WTC11 (cell line): ENCODE results near the gene CEP170B. TPM values are rescaled to one million over a fixed set of nuclear protein-coding genes. Genes with fewer than 3 reads are reported as not detected.

Source experiments
- ATAC-seq: fragments of 200-7000 bp; cut with Tn5 transposase; 2 replicates; pipeline ENCODE4 v1.10.0; 2021; ENCODE audit warnings: mild to moderate bottlenecking, moderate library complexity
- CTCF ChIA-PET: fragments of 300-600 bp; sonication (Branson Sonifier 250); formaldehyde crosslinking; loops from one replicate; lab custom pipeline; 2021; ENCODE audit warnings: antibody characterized with exemption; lab: Charles Lee
- POLR2A ChIA-PET: fragments of 350-600 bp; sonication (Branson Sonifier 250); formaldehyde crosslinking; loops from one replicate; lab custom pipeline; 2021; ENCODE audit warnings: antibody characterized with exemption; lab: Charles Lee
- DNase-seq: peaks from one replicate; pipeline ENCODE4 v3.0.0; 2021; ENCODE audit warnings: low spot score
- H3K27ac Mint-ChIP-seq: 2 replicates; pipeline ENCODE4 v1.8.0; 2021; ENCODE audit warnings: mixed read lengths
- H3K27me3 Mint-ChIP-seq: 2 replicates; pipeline ENCODE4 v1.8.0; 2021; ENCODE audit warnings: low read depth, mild to moderate bottlenecking, moderate library complexity, mixed read lengths
- H3K36me3 Mint-ChIP-seq: 2 replicates; pipeline ENCODE4 v1.8.0; 2021; ENCODE audit warnings: mixed read lengths
- H3K4me1 Mint-ChIP-seq: 2 replicates; pipeline ENCODE4 v1.8.0; 2022; ENCODE audit warnings: mixed read lengths
- H3K4me3 Mint-ChIP-seq: 2 replicates; pipeline ENCODE4 v1.8.0; 2021; ENCODE audit warnings: mild to moderate bottlenecking, moderate library complexity, mixed read lengths
- H3K9me3 Mint-ChIP-seq: 2 replicates; pipeline ENCODE4 v1.8.0; 2021; ENCODE audit warnings: mixed read lengths
- ATF6 ChIP-seq: sonication (generic); formaldehyde crosslinking; IDR thresholded peaks from 2 replicates; pipeline ENCODE4 v1.8.1; 2023; ENCODE audit warnings: mild to moderate bottlenecking, missing genetic modification reagents
- CBFB ChIP-seq: sonication (generic); formaldehyde crosslinking; IDR thresholded peaks from 2 replicates; pipeline ENCODE4 v1.8.1; 2022; ENCODE audit warnings: mild to moderate bottlenecking, low read depth, missing genetic modification reagents
- ELF4 ChIP-seq: sonication (generic); formaldehyde crosslinking; IDR thresholded peaks from 2 replicates; pipeline ENCODE4 v1.8.1; 2022; ENCODE audit warnings: low read depth, mild to moderate bottlenecking, moderate library complexity, missing genetic modification reagents
- ETV6 ChIP-seq: sonication (generic); formaldehyde crosslinking; IDR thresholded peaks from 2 replicates; pipeline ENCODE4 v1.8.1; 2022; ENCODE audit warnings: mild to moderate bottlenecking, missing genetic modification reagents
- IRF2 ChIP-seq: sonication (generic); formaldehyde crosslinking; IDR thresholded peaks from 2 replicates; pipeline ENCODE4 v1.8.0; 2022; ENCODE audit warnings: low read depth, missing genetic modification reagents, borderline replicate concordance
- JAZF1 ChIP-seq: fragments of 250-450 bp; sonication (Bioruptor Pico); IDR thresholded peaks from 2 replicates; pipeline ENCODE4 v1.9.0; 2021; ENCODE audit warnings: moderate library complexity, mild to moderate bottlenecking, inconsistent platforms
- MAX ChIP-seq: sonication (generic); formaldehyde crosslinking; IDR thresholded peaks from 2 replicates; pipeline ENCODE4 v1.8.0; 2022; ENCODE audit warnings: mild to moderate bottlenecking, missing genetic modification reagents
- MYBL2 ChIP-seq: sonication (generic); formaldehyde crosslinking; IDR thresholded peaks from 2 replicates; pipeline ENCODE4 v1.8.1; 2023; ENCODE audit warnings: mild to moderate bottlenecking, moderate library complexity, missing genetic modification reagents
- NFE2L1 ChIP-seq: sonication (generic); formaldehyde crosslinking; IDR thresholded peaks from 2 replicates; pipeline ENCODE4 v1.8.1; 2023; ENCODE audit warnings: missing genetic modification reagents
- NR3C1 ChIP-seq: sonication (generic); formaldehyde crosslinking; conservative IDR thresholded peaks from 2 replicates; pipeline ENCODE4 v1.8.1; 2023; ENCODE audit warnings: low read depth, mild to moderate bottlenecking, missing genetic modification reagents
- OVOL2 ChIP-seq: fragments of 250-450 bp; sonication (Bioruptor Pico); IDR thresholded peaks from 2 replicates; pipeline ENCODE4 v1.9.0; 2021; ENCODE audit warnings: mild to moderate bottlenecking, borderline replicate concordance
- PRDM15 ChIP-seq: sonication (generic); formaldehyde crosslinking; IDR thresholded peaks from 2 replicates; pipeline ENCODE4 v1.8.0; 2022; ENCODE audit warnings: missing genetic modification reagents
- SP1 ChIP-seq: sonication (generic); formaldehyde crosslinking; conservative IDR thresholded peaks from 2 replicates; pipeline ENCODE4 v1.8.1; 2022; ENCODE audit warnings: missing genetic modification reagents
- ZBTB43 ChIP-seq: sonication (generic); formaldehyde crosslinking; IDR thresholded peaks from 2 replicates; pipeline ENCODE4 v1.8.1; 2023; ENCODE audit warnings: mild to moderate bottlenecking, missing genetic modification reagents
- ZNF138 ChIP-seq: sonication (generic); formaldehyde crosslinking; conservative IDR thresholded peaks from 2 replicates; pipeline ENCODE4 v1.8.1; 2022; ENCODE audit warnings: mild to moderate bottlenecking, moderate library complexity, missing genetic modification reagents
- ZNF232 ChIP-seq: sonication (generic); formaldehyde crosslinking; IDR thresholded peaks from 2 replicates; pipeline ENCODE4 v1.8.0; 2022; ENCODE audit warnings: mild to moderate bottlenecking, missing genetic modification reagents
- ZNF263 ChIP-seq: sonication (generic); formaldehyde crosslinking; IDR thresholded peaks from 2 replicates; pipeline ENCODE4 v1.8.1; 2022; ENCODE audit warnings: low read depth, mild to moderate bottlenecking, moderate library complexity, missing genetic modification reagents
- ZNF416 ChIP-seq: fragments of 250-450 bp; sonication (Bioruptor Pico); IDR thresholded peaks from 2 replicates; pipeline ENCODE4 v1.9.0; 2021; ENCODE audit warnings: mild to moderate bottlenecking, inconsistent platforms
- ZNF425 ChIP-seq: fragments of 250-450 bp; sonication (Bioruptor Pico); conservative IDR thresholded peaks from 2 replicates; pipeline ENCODE4 v1.9.0; 2021; ENCODE audit warnings: mild to moderate bottlenecking
- ZNF532 ChIP-seq: fragments of 250-450 bp; sonication (Bioruptor Pico); IDR thresholded peaks from 2 replicates; pipeline ENCODE4 v1.9.0; 2021; ENCODE audit warnings: mild to moderate bottlenecking, borderline replicate concordance
- total RNA-seq: library from RNA; stranded (reverse); gene quantifications from 3 replicates; pipeline ENCODE4 v1.2.3, GENCODE V29; 2021

Gene CEP170B
- total RNA-seq, 1 experiment from 2014 or later = 47.0 TPM

- TF ChIP-seq ZBTB43 (CRISPR knock-in tag) (no peak), ETV6 (CRISPR knock-in tag) (no peak), ZNF532 (CRISPR knock-in tag) (no peak), ZNF263 (CRISPR knock-in tag) (no peak), MYBL2 (CRISPR knock-in tag) (no peak), SP1 (CRISPR knock-in tag) (no peak), PRDM15 (no peak), CBFB (CRISPR knock-in tag) (no peak), ELF4 (CRISPR knock-in tag) (no peak), MAX (CRISPR knock-in tag) (no peak), ZNF425 (CRISPR knock-in tag) (no peak), ATF6 (no peak), NR3C1 (CRISPR knock-in tag) (no peak), OVOL2 (CRISPR knock-in tag) (no peak), NFE2L1 (CRISPR knock-in tag) (no peak), IRF2 (CRISPR knock-in tag) (no peak), ZNF416 (no peak), ZNF232 (CRISPR knock-in tag) (no peak), JAZF1 (CRISPR knock-in tag) (no peak), ZNF138 (no peak)
- peak; percentile 4 for DNase-seq
- no peak overlapping the region for H3K4me3 Mint-ChIP-seq
- no peak for ATAC-seq
- ChIA-PET CTCF (interaction anchor here (1.3 to 1.9 kb wide), 3 partner anchors 39 to 168 kb away, joined by 4 to 5 read pairs (median 4); no protein-coding TSS in a partner anchor), POLR2A (no interaction called here)
- no peaks in the 10 kb centered on the region for H3K4me1 Mint-ChIP-seq
- no peaks in the 10 kb centered on the region for H3K36me3 Mint-ChIP-seq
- no peak overlapping the region for H3K27ac Mint-ChIP-seq
- H3K27me3 Mint-ChIP-seq = peaks cover 82% of the 10 kb centered on the region
- H3K9me3 Mint-ChIP-seq = 0 out of 2 replicates have a peak, but pooled peaks cover 3% of the 10 kb centered on the region
Measured at GRCh38 chr14:104936361-104937155, 71.5 kb downstream of the CEP170B start.
